ENCODE data around the gene AKT3. TPM values are rescaled to one million over a fixed set of nuclear protein-coding genes. Genes with fewer than 3 reads are reported as not detected.

AKT3 gene
- 100 to 1,000 TPM; 135 to 157 (median 136) TPM for total RNA-seq
- 266 TPM for total RNA-seq (2013)

DNA sequence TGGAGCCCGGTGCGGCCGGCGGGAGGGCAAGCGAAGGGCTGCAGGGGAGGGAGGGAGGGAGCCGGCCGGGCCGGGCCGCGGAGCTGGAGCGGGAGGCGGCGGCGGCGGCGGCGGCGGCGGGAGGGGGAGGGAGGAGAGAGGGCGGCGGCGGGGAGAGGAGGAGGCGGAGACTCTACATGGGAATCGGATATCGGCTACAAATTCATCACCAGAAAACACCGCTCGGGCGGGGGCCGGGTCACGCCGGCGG lies at the start of gene AKT3:
Gene AKT3 (minus strand): TSS at position 42 of the 250 bp plus-strand sequence. CDS start 7,073 bp downstream, outside the sequence.
- Histone ChIP-seq H3K36me3 (ENCODE audit: control insufficient read depth, insufficient read depth, low read length) (no peaks in the 10 kb centered on the region), H3K27ac (ENCODE audit: low read length) (peak within 1 kb of the TSS; percentile 89), H3K27me3 (ENCODE audit: control insufficient read depth, insufficient read depth, low read length) (no peaks in the 10 kb centered on the region), H3K4me3 (ENCODE audit: low read length) (peak within 1 kb of the TSS; percentile 85), H3K4me1 (ENCODE audit: control insufficient read depth, insufficient read depth, low read length) (peaks cover 10% of the 10 kb centered on the region), H3K9me3 (ENCODE audit: control insufficient read depth, insufficient read depth, low read length) (no peaks in the 10 kb centered on the region)
- intact Hi-C loops (cut with micrococcal nuclease) = loop anchor here (1.0 to 10.0 kb wide), 2 partner anchors 137 to 595 kb away; partner anchors contain the start of genes CEP170 and SDCCAG8
- peak; percentile 63 to 81 (median 71) for ATAC-seq
- H3K4me3 Mint-ChIP-seq = peak within 1 kb of the TSS; percentile 99
- TF ChIP-seq, protein P1, sequence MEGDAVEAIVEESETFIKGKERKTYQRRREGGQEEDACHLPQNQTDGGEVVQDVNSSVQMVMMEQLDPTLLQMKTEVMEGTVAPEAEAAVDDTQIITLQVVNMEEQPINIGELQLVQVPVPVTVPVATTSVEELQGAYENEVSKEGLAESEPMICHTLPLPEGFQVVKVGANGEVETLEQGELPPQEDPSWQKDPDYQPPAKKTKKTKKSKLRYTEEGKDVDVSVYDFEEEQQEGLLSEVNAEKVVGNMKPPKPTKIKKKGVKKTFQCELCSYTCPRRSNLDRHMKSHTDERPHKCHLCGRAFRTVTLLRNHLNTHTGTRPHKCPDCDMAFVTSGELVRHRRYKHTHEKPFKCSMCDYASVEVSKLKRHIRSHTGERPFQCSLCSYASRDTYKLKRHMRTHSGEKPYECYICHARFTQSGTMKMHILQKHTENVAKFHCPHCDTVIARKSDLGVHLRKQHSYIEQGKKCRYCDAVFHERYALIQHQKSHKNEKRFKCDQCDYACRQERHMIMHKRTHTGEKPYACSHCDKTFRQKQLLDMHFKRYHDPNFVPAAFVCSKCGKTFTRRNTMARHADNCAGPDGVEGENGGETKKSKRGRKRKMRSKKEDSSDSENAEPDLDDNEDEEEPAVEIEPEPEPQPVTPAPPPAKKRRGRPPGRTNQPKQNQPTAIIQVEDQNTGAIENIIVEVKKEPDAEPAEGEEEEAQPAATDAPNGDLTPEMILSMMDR (IDR thresholded peaks at IDR 0.05) = no peak
- WGBS (ENCODE audit: insufficient coverage) = 0% methylated on average over 17 of the region's 32 CpGs
- H3K9me3 Mint-ChIP-seq = no peaks in the 10 kb centered on the region
- peaks cover 2 to 4% of the 10 kb centered on the region in 2 donors for H3K27me3 Mint-ChIP-seq (ENCODE audit: low read depth in 2 of 2)
- no peak for DNase-seq
- H3K36me3 Mint-ChIP-seq = no peaks in the 10 kb centered on the region
- H3K4me1 Mint-ChIP-seq = peaks cover 26 to 30% of the 10 kb centered on the region in 2 donors
- peak within 1 kb of the TSS; percentile 97 to 99 for H3K27ac Mint-ChIP-seq

DNA sequence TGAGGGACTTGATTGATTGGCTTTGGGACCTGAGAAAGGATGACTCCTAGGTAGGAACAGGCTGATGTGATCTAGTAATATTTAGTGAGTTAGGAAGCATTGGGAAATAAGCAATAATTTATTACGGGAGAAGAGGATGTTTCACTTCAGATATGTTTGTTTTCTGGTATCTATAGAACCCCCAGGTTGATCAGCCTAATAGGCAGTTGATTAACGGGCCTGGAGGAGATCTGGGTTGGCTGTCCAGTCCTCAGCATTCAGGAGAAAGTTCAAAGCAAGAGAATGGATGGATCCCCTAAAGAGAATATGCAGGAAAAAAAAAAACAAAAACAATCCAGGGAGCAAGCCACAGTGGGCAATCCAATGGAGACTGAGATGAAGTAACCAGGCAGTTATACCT lies 48.2 kb upstream of the AKT3 start:
- Histone ChIP-seq H3K36me3 (ENCODE audit: control insufficient read depth, insufficient read depth, low read length) (no peaks in the 10 kb centered on the region), H3K9me3 (ENCODE audit: control insufficient read depth, insufficient read depth, low read length) (no peaks in the 10 kb centered on the region), H3K27ac (ENCODE audit: low read length) (no peak overlapping the region), H3K4me3 (ENCODE audit: low read length) (no peak overlapping the region), H3K4me1 (ENCODE audit: control insufficient read depth, insufficient read depth, low read length) (no peaks in the 10 kb centered on the region), H3K27me3 (ENCODE audit: control insufficient read depth, insufficient read depth, low read length) (peaks cover 3% of the 10 kb centered on the region)
- DNase-seq (no peak), ATAC-seq (no peak)
- Mint-ChIP-seq H3K4me3 (no peak overlapping the region), H3K9me3 (no peaks in the 10 kb centered on the region), H3K27me3 (ENCODE audit: low read depth in 2 of 2) (peaks cover 15 to 33% of the 10 kb centered on the region in 2 donors), H3K4me1 (no peaks in the 10 kb centered on the region), H3K36me3 (no peaks in the 10 kb centered on the region), H3K27ac (no peak overlapping the region)
- TF ChIP-seq, protein P1 (IDR thresholded peaks at IDR 0.05) = no peak
- WGBS (ENCODE audit: insufficient coverage) = 85% methylated on average over 2 of the region's 2 CpGs
- intact Hi-C loops (cut with micrococcal nuclease) = no loop called here

DNA sequence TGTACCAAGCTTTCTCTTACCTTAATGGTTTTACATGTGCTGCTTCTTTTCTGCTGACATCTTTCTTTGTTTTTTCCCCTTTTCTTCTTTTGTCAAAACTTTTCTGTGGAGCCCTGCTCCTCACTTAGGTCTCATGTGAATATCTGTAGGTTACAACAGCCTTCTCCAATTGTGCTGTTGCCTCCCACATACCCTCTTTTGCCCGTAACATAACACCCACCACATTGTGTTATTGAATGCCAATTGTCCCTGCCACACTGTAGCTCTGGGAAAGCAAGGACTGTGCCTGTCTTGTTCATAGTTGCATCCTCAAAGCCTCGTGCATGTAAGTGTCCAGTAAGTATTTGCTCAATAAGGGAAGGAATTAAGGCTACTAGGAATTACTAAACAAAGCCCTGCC lies 46.3 kb upstream of the AKT3 start:
- H3K27me3 Mint-ChIP-seq (ENCODE audit: low read depth in 2 of 2) = peaks cover 10 to 25% of the 10 kb centered on the region in 2 donors
- DNase-seq = no peak

DNA sequence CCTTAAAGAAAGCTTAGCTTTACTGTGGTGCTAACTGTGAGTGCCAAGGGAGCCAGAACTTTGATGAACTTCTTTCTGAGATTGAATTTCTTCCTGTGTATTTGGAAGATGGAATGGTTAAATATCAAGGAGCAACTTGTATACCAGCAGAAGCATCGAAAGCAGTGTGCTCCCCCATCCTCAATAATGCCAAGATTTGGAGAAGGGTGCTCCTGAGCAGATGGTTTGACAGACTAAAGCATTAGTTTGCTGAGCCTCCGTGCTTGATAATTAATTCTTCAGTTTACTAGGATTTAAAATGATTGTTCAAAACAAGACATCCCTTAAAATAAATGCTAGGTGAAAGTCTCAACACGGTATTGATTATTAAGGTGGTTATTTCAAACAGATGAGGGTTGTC lies 42.4 kb upstream of the AKT3 start:
- intact Hi-C loops (cut with micrococcal nuclease) = no loop called here
- H3K27ac Mint-ChIP-seq = no peak overlapping the region
- TF ChIP-seq, protein P1 (IDR thresholded peaks at IDR 0.05) = no peak
- peaks cover 23 to 30% of the 10 kb centered on the region in 2 donors for H3K27me3 Mint-ChIP-seq (ENCODE audit: low read depth in 2 of 2)
- H3K36me3 ChIP-seq (ENCODE audit: control insufficient read depth, insufficient read depth, low read length) = no peaks in the 10 kb centered on the region
- no peak overlapping the region for H3K4me3 Mint-ChIP-seq
- H3K9me3 ChIP-seq (ENCODE audit: control insufficient read depth, insufficient read depth, low read length) = no peaks in the 10 kb centered on the region
- no peaks in the 10 kb centered on the region for H3K4me1 ChIP-seq (ENCODE audit: control insufficient read depth, insufficient read depth, low read length)
- H3K27me3 ChIP-seq (ENCODE audit: control insufficient read depth, insufficient read depth, low read length) = no peaks in the 10 kb centered on the region
- 86% methylated on average over 1 of the region's 3 CpGs for WGBS (ENCODE audit: insufficient coverage)
- H3K4me3 ChIP-seq (ENCODE audit: low read length) = no peak overlapping the region
- no peaks in the 10 kb centered on the region for H3K4me1 Mint-ChIP-seq
- no peaks in the 10 kb centered on the region for H3K9me3 Mint-ChIP-seq
- ATAC-seq (no peak), DNase-seq (no peak)
- no peaks in the 10 kb centered on the region for H3K36me3 Mint-ChIP-seq
- H3K27ac ChIP-seq (ENCODE audit: low read length) = no peak overlapping the region

More for the DNA sequence above, 46.3 kb upstream of the AKT3 start:
- intact Hi-C loops (cut with micrococcal nuclease) = no loop called here
- ATAC-seq = no peak
- no peaks in the 10 kb centered on the region for H3K9me3 ChIP-seq (ENCODE audit: control insufficient read depth, insufficient read depth, low read length)
- no peaks in the 10 kb centered on the region for H3K9me3 Mint-ChIP-seq
- no peak overlapping the region for H3K4me3 Mint-ChIP-seq
- no peak overlapping the region for H3K27ac Mint-ChIP-seq
- 68% methylated on average over 2 of the region's 2 CpGs for WGBS (ENCODE audit: insufficient coverage)
- no peaks in the 10 kb centered on the region for H3K36me3 ChIP-seq (ENCODE audit: control insufficient read depth, insufficient read depth, low read length)
- H3K27me3 ChIP-seq (ENCODE audit: control insufficient read depth, insufficient read depth, low read length) = no peaks in the 10 kb centered on the region
- no peaks in the 10 kb centered on the region for H3K36me3 Mint-ChIP-seq
- no peak overlapping the region for H3K4me3 ChIP-seq (ENCODE audit: low read length)
- no peaks in the 10 kb centered on the region for H3K4me1 Mint-ChIP-seq
- H3K4me1 ChIP-seq (ENCODE audit: control insufficient read depth, insufficient read depth, low read length) = no peaks in the 10 kb centered on the region
- H3K27ac ChIP-seq (ENCODE audit: low read length) = no peak overlapping the region
- TF ChIP-seq, protein P1 (IDR thresholded peaks at IDR 0.05) = no peak
